ENCODE measurements around the gene RAF1. TPM values are rescaled to one million over a fixed set of nuclear protein-coding genes. Genes with fewer than 3 reads are reported as not detected.
"Not testable (repeated sequence)": the region's sequence is repeated elsewhere in the genome, so short reads cannot be mapped to it uniquely, and the experiment has no call there.

The RAF1 gene
- total RNA-seq: 122 and 131 TPM in 2 replicates
- polyA plus RNA-seq (2012): 74.2 TPM

DNA sequence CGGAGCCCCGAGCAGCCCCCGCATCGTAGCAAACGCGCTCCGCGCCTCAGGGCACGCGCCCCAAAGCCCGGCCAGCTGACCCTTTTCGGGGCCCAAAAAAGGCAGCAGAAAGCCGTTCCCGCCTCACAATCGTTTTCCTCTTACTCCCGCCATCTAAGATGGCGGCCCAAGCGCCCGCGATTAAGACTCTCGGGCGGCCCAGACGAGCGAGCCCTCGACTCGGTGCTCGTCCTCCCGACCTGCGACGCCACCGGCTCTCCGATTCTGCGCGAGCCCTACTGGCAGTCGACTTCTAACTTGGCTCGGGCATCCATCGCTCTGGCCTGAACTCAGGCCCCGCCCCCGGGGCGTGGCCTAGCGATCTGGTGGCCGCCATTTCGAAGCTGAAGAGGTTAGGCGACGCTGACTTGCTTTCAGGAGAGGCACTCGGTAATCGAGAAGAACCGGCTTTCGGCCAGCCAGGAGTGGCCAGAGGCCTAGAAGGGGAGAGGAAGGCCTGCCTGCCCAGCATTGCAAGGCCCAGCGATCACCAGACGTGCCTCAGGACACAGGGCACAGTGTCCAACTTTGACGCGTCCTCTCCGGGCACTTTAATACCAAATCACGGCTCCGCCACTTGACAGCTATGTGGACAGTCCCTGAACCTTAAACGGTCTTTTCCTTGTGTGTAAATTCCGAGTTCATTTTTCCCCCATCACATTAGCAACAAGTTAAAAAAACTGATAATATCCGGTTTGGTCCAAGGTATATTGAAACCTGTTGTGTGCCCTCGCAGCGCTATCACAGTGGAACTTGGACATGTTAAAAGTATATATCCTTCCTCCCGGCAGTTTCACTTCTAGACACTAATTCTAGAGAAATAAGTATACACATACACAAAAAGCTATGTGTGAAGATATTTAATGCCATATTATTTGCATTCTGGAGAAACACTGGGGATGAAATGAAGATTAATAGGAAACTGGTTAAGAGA is at the start of gene RAF1:
RAF1 (minus strand) TSS at position 182 of the 973 bp plus-strand sequence. CDS start 45,396 bp downstream, outside the sequence.
- peak; percentile 98 for DNase-seq (ENCODE audit: low read depth)

DNA sequence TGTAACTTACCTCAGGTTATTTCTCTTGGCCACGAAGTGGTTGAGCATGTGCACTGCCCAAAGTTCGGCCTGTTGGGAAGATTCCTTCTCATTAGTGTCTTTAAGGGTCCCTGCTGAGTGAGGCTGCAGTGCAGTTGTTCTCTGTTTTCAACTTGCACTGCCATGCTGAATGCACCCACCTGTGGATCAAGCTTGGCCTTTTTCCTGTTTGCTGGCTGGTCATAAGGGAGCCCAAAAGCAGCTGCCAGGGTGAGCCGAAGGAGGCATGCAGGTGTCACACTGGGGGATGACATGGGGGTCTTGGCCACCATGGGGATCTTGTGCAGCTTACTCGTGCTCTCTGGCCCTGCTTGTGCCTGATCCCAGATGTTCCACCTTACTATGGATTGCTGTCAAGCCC is 46.1 kb upstream of the RAF1 start:
- no peak for DNase-seq (ENCODE audit: low read depth)

DNA sequence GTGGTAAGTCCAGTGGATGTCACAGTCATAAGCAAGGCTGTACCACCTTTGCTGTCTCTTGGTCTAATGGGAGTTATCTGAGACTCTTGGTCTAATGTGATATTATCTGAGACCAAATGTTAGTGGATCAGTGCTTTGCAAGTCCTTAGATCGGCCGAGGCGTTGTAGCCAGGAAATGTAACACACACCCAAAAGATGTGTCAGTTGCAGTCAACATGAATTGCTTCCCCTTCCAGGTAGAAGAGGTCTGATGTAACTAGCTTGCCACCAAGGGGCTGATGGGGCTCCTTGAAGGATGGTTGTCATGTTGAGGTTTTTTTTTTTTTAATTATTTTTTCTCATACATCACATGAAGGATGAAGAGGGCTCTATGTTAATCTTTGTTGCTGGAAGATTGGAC is 45.4 kb upstream of the RAF1 start:
- no peak for DNase-seq (ENCODE audit: low read depth)

DNA sequence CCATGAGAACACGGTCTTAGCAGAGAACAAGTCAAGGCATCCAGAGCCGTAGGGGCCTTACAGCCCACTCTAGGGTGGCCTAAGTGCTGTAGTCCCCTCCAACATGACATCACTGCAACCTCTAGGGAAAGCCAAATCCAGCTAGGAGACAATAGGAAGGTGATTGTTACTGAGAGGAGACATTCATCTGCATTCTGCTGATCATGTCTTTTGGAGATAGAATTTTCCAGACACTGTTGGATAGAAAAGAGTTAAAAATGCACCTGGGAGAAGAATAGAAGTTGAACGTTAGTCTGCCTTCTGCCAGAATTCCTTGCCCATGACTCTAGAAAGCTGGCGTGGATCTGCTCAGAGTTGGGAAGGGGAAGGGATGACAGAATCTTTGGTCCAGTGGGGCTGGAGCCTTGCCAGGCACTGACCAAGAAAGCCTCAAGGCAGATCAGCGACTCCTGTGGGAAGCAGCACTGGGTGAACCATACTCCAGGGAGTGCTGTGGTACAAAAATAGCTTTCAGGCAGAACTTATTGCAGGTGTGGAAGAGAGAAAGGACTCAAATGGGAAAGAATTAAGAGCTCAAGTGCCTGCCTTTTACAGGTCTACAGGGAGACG is 44.8 kb upstream of the RAF1 start:
- DNase-seq (ENCODE audit: low read depth): peak; percentile 96

DNA sequence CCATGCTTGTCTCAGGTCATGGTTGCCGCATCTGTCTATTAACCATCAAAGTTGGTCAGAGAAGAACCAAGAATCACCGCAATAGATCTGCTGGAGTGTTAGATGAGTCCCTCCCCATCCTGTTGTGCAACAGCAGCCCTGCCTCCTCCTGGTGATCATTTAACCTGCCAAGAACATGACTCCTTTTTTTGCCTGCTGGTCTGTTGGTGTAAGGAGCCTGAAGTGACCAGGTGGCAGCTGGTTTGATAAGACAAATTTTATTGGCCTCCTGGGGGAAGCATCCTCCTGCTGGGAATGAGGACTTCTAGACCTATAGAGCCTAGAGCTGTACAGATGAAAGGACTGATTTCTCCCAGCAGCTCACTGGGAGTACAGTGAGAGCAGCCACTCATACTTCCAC is 43.5 kb upstream of the RAF1 start:
- DNase-seq (ENCODE audit: low read depth): no peak

DNA sequence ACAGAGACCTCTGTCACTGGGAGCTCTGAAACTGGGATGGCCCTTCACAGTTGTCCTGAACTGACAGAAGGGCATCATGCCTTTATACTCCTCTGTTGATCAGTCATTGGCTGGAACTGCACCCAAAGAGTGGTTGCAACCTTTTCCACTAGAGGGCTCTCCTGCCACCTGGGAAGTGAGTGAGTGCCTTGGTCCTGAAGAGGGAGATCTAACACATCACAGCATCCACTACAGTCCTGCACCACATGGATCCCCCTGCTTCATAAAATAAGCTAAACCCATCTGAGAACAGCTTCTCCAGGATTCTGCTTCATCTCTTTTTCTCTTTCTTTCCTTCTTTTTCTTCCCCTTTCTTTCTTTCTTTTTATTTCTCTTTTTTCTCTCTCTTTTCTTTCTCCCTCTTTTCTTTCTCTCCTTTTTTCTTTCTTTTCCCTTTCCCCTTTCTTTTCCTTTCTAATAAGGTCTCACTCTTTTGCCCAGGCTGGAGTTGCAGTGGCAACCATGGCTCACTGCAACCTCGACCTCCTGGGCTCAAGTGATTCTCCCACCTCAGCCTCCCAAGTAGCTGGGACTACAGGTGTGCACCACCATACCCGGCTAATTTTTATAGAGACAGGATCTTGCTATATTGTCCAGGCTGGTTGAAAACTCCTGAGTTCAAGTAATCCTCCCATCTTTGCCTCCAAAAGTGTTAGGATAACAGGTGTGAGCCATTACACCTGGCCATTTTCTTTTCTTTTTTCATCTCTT is 42.8 kb upstream of the RAF1 start:
- DNase-seq (ENCODE audit: low read depth): peak; percentile 90

DNA sequence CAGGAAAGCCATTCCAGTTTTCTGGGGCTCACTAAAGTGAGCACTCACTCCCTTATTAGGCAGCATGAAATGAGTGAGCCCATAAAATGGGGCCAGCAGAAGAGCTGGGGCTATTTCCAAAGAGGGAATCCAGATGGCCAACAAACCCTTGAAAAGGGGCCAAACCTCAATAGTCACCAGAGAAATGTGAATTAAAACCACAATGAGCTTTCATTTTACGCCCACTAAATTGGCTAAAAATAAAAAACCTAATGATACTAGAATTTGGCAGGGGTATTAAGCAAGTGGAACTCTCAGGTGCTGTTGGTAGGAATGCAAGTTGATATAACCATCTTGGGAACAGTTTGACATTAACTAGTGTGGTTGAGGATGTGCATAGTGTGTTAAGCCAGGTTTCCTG is 42.1 kb upstream of the RAF1 start:
- DNase-seq (ENCODE audit: low read depth): peak; percentile 86

DNA sequence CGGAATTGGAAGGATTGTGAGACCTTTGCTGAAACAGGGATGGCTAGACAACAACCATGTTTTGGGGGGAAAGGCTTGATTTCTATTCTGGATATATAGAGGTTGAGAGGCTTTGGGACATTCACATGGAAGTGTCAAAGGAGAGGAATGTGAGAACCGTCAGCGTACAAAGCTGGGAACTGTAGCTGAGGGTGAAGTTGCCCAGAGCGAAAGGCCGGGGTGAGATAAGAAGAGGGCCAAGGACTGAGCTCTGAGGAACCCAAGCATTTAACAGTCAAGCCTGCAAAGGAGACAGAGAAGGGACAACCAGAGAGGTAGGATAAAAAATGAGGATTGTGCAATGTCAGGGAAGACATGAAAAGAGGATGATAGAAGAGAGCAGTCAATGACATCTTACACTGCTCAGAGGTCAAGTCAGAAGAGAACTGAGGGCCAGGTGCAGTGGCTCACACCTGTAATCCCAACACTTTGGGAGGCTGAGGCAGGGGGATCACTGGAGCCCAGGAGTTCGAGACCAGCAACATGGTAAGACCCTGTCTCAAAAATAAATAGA is 41.5 kb upstream of the RAF1 start:
- no peak for DNase-seq (ENCODE audit: low read depth)

DNA sequence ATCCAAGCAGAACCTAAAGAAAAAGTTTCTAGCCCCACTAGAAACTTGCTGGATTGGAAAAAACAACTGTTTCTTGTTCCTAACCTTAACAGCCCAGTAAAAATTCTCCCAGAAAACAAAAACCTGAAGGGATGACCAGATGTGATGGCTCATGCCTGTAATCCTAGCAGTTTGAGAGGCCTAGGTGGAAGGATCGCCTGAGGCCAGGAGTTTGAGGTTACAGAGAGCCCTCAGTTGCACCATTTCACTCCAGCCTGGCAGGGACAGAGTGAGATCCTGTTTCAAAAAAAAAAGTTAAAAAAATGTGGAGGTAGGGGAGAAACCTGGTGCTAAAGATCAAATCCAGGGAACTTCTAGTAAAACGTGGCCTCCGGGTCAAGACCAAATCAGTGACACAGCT is 38.6 kb upstream of the RAF1 start:
- no peak for DNase-seq (ENCODE audit: low read depth)

DNA sequence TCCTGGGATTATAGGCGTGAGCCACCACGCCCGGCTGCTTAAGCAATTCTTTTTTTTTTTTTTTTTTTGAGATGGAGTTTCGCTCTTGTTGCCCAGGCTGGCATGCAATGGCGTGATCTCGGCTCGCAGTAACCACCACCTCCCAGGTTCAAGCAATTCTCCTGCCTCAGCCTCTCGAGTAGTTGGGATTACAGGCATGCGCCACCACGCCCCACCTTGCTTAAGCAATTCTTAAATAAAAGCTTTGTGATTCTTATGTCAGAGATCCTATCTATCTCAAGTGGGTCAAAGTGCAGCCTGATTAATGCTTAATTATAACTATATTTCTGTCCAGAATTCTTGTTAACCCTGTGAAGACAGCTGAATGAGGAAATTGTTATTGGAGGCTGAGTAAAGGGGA is 37.7 kb upstream of the RAF1 start:
- not testable (repeated sequence) for DNase-seq (ENCODE audit: low read depth)

DNA sequence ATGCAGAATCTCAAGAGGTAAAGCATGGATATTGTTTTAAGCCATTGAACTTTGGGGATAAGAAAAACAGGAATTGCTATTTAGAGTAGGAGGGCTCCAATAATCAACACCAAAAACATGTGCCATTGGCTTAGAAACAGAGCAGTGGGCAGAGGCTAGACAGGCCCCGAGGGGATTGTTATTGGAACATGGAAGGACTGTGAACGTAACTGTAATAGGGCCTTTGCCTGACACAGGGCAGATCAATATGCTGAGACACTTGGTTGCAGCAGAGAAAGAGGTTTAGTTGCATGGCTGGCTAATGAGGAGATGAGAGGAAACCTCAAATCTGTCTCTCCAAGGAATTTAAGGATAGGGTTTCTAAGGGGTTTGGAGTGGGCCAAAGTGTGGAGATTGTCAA is 36.9 kb upstream of the RAF1 start:
- no peak for DNase-seq (ENCODE audit: low read depth)

DNA sequence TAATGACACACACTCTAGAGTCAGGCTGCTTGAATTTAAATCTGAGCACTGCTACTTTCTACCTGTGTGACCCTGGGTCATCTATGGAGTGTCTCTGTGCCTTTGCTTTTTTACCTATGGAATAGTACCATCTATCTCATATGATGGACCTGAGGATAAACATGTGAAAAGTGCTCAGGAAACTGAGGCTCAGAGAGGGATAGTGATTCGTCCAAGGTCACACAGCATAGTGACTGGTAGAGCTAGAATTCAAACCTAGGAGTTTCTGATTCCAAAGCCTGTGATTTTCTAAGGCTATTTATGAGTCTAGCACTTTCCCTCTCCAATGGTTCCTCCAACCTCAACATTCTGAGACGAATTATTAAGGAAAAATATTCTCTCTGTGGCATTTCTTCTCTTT is 32.0 kb upstream of the RAF1 start:
- no peak for DNase-seq (ENCODE audit: low read depth)

DNA sequence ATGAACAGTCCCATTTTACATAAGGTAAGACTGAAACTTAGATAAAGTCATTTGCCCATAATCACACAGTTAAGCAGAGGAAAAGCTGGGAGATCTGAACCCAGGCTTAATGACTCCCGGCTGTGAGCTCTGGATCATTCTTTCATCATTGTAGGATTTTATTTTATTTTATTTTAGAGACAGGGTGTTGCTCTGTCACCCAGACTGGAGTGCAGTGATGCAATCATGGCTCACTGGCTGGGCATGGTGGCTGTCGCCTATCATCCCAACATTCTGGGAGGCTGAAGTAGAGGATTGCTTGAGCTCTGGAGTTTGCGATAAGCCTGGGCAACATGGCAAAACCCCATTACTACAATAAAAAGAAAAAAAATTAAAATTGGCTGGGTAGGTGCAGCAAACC is 31.2 kb upstream of the RAF1 start:
- no peak for DNase-seq (ENCODE audit: low read depth)

DNA sequence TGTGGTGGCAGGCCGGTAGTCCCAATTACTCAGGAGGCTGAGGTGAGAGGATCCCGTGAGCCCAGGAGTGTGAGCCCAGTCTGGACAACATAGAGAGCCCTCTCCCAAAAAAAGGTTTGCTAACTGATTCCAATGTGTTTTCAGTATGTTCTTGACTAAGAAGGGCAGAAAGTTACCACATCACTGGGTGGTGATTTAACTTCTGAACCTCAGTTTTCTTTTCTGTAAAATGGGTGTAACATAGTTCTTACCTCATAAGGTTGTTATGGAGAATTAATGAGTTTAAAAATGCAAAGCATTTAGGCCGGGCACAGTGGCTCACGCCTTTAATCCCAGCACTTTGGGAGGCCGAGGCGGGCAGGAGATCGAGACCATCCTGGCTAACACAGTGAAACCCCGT is 28.5 kb upstream of the RAF1 start:
- DNase-seq (ENCODE audit: low read depth): no peak

DNA sequence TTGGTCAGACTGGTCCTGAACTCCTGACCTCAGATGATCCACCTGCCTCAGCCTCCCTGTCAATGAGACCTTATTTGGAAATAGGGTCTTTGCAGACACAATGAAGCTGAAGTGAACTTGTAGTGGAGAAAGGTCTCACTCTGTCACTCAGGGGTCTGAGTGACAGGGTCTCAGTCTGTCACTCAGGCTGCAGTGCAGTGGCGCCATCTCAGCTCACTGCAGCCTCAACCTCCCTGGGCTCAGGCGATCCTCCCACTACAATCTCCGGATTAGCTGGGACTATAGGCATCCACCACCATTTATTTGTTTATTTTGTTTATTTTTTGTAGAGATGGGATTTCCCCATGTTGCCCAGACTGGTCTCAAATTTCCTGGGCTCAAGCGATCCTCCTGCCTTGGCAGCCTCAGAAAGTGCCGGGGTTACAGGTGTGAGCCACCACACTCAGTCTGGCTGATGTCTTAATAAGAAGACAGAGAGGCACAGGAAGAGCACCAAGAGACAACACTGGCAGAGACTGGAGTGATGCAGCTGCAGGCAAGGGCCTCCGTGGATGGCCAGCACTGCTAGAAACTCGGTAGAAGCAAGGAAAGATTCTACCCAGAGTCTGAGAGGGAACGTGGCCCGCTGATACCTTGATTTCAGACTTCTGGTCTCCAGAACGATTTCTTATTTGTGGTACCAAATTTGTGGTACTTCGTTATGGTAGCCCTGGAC is 26.2 kb upstream of the RAF1 start:
- no peak for DNase-seq (ENCODE audit: low read depth)

DNA sequence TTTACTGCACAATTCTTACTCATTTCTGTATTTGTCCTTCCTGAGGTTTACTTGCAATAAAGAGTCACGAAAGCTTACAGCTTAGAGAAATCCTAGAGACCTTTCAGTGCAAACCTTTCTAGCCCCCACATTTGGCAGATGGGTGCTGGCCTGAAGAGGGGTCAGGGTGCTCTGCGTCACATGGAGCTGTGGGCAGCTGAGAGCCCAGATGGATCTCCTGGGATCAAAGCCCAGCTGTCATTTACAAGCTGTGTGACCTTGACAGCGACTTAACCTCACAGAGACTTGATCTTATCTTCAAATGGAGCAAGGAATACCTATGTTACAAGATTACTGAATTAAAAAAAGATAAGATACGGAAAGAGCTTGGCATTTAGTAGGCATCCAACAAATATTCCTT is 24.0 kb upstream of the RAF1 start:
- no peak for DNase-seq (ENCODE audit: low read depth)

DNA sequence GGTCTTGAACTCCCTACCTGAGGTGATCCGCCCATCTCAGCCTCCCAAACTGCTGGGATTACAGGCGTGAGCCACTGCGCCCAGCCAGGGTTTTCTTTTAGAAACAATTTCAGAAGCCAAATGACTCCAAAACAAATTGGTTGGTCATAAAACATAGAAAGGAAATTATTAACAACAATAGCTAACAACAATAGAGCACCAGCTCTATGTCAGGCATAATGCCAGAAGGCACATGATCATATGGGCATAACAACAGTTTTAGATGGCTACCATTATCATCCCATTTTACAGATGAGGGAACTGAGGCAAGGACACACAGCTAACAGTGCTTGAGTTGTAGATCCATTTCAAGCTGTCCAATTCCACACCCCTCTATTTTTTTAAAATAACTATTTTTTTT is 22.2 kb upstream of the RAF1 start:
- no peak for DNase-seq (ENCODE audit: low read depth)

DNA sequence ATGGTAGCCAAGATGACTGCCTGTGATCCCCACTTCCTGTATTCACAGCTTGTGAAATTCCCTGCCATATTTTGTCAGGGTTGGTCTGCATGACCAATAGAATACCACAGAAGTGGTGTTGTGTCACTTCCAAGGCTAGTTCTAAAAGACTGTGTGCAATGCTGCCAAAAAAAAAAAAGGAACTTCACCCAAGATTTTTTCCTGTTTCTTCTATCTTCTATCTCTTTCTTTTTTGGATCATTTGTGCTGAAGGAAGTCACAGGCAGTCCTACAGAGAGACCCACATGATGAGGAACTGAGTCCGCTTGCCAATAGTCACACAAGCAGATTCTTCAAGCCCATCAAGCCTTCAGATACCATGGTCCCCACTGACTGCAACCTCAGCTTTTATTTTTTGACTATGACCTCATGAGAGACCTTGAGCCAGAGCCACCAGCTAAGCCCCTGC is 18.1 kb upstream of the RAF1 start:
- DNase-seq (ENCODE audit: low read depth): peak; percentile 81

DNA sequence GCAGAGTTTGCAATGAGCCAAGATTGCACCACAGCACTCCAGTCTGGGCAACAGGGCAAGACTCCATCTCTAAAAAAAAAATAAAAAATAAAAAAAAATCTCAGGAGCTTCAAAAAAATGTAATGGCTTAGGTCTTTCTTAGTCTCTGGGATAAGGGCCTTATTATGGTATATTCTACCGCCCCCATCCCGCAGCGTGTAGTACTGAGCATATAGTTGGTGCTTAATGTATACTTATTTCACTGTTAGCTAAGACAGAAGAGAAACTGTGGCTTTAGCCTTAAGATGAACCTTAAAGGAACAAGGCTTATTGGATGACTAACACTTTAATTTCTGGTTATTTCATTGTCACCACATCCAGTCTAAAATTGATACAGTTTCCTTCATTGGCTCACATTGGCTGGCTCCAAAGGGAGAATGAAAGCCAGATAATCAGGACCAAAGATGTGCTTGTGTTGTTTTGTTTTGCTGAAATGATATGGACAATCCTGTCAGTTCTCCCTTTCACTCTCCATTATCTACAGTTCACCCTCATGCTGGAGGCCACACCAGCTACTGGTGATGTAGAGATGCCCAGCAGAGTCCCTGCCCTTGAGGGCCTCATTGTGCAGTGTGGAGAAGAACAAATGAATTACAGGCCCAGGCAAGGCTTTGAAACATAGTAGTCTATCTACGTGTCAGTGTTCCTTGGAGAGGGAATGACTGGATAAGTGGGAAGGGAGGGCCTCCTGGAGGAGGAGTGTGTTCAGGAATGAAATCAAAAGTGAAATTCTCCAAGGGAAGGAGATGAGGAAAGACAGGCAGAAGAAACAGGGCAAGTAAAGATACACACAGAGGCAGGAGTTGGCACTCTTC is 17.4 kb upstream of the RAF1 start:
- no peak for DNase-seq (ENCODE audit: low read depth)

DNA sequence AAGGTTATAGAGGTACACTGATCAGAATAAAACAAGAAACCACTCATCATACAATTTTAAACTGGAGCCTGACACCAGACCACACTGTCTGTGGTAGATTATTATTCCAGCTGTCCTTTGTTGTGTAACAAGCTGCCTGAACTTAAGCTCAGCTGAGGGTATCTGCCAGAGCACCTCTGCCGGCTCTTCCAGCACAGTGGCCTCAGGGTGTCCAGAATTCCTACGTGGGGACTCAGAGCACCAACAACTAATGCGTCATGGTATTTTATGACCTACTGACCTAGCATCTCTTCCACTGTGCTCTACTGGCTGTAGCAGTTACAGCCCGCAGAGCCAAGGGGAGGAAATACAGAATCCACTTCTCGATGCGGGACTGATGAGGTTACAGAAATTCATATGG is 15.6 kb upstream of the RAF1 start:
- peak; percentile 96 for DNase-seq (ENCODE audit: low read depth)
